Progenitor cell of endocrine pancreas (in vitro differentiated cells): ENCODE results near the gene SEMA4C. TPM values are rescaled to one million over a fixed set of nuclear protein-coding genes. Genes with fewer than 3 reads are reported as not detected.

Experiments
- DNase-seq: peaks from one replicate; pipeline ENCODE4 v3.0.0; 2021; ENCODE audit warnings: low spot score; ENCODE audit not compliant: unreplicated experiment
- H3K27ac Mint-ChIP-seq: 2 replicates; pipeline ENCODE4 v1.8.0; 2021; ENCODE audit warnings: mild to moderate bottlenecking, moderate library complexity, mixed read lengths
- H3K27me3 Mint-ChIP-seq: 2 replicates; pipeline ENCODE4 v1.8.0; 2021; ENCODE audit warnings: mixed read lengths
- H3K36me3 Mint-ChIP-seq: 2 replicates; pipeline ENCODE4 v1.8.0; 2022; ENCODE audit warnings: mixed read lengths; ENCODE audit not compliant: insufficient read depth
- H3K4me1 Mint-ChIP-seq: 2 replicates; pipeline ENCODE4 v1.8.0; 2021; ENCODE audit warnings: low read depth, mixed read lengths
- H3K4me3 Mint-ChIP-seq: 2 replicates; pipeline ENCODE4 v1.8.0; 2021; ENCODE audit warnings: low read depth, mild to moderate bottlenecking, moderate library complexity, mixed read lengths
- H3K9me3 Mint-ChIP-seq: 2 replicates; pipeline ENCODE4 v1.8.0; 2021; ENCODE audit warnings: low read depth, mixed read lengths
- total RNA-seq: library from RNA; stranded (reverse); gene quantifications from 2 replicates; pipeline ENCODE4 v1.2.1, GENCODE V29; 2021
- TF ChIP-seq, protein P1 (sequence below): fragments of 200-600 bp; sonication (generic); IDR thresholded peaks from one replicate; pipeline ENCODE4 v1.5.0; 2021; ENCODE audit warnings: antibody characterized with exemption, mild to moderate bottlenecking; ENCODE audit not compliant: unreplicated experiment

SEMA4C gene
- total RNA-seq, 1 donor from 2014 or later, result 75.0 TPM

DNA sequence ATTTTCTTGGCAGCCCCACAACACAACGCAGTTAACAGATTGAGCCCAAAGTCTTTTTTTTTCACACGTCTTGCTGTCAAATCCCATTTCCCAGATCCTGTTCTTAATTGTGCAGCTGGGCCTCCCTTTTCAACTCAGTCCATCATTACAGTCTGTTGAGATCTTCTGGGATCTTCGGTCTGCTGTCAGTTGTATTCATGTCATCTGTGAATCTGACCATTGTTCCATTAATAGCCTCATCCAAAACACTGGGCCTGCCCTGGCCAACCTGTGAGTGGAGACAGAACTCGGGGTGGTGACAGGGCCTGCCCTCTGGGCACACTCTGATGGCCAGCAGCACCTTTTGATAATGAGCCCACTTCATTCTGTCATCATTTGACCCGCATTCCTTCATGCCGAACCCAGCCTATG lies 39.7 kb upstream of the SEMA4C start:
- no peaks in the 10 kb centered on the region for H3K9me3 Mint-ChIP-seq
- no peak overlapping the region for H3K4me3 Mint-ChIP-seq
- no peaks in the 10 kb centered on the region for H3K36me3 Mint-ChIP-seq
- no peak for DNase-seq
- TF ChIP-seq, protein P1, sequence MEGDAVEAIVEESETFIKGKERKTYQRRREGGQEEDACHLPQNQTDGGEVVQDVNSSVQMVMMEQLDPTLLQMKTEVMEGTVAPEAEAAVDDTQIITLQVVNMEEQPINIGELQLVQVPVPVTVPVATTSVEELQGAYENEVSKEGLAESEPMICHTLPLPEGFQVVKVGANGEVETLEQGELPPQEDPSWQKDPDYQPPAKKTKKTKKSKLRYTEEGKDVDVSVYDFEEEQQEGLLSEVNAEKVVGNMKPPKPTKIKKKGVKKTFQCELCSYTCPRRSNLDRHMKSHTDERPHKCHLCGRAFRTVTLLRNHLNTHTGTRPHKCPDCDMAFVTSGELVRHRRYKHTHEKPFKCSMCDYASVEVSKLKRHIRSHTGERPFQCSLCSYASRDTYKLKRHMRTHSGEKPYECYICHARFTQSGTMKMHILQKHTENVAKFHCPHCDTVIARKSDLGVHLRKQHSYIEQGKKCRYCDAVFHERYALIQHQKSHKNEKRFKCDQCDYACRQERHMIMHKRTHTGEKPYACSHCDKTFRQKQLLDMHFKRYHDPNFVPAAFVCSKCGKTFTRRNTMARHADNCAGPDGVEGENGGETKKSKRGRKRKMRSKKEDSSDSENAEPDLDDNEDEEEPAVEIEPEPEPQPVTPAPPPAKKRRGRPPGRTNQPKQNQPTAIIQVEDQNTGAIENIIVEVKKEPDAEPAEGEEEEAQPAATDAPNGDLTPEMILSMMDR, result no peak
- no peak overlapping the region for H3K27ac Mint-ChIP-seq
- H3K4me1 Mint-ChIP-seq, result peaks cover 10% of the 10 kb centered on the region
- H3K27me3 Mint-ChIP-seq, result peaks cover 29% of the 10 kb centered on the region

GRCh38 chr2:96907115-96908041 lies 37.5 kb upstream of the SEMA4C start:
- H3K27me3 Mint-ChIP-seq, result peaks cover 18% of the 10 kb centered on the region
- no peaks in the 10 kb centered on the region for H3K9me3 Mint-ChIP-seq
- peaks cover 4% of the 10 kb centered on the region for H3K4me1 Mint-ChIP-seq
- H3K27ac Mint-ChIP-seq, result no peak overlapping the region
- TF ChIP-seq, protein P1, result no peak
- DNase-seq, result no peak
- H3K4me3 Mint-ChIP-seq, result no peak overlapping the region
- H3K36me3 Mint-ChIP-seq, result no peaks in the 10 kb centered on the region

DNA sequence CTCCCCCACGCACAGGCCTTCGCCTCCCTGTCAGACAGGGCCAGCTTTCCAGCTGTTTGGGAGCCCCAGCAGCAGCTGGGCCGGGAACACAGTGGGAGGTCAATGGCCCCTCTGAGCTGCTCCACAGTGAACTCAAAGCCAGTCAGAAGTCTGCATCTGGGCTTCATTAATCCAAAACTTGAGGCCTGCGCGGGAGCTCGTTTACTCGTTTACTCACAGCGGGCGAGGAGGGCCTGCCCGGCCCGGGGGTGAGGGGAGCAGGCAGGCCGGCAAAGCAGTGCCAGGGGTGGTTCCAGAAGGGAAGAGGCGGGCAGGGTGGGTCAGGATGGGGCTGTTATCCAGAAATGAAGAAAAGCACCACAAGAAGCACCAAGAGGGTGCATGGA lies 36.8 kb upstream of the SEMA4C start:
- Mint-ChIP-seq H3K36me3 (no peaks in the 10 kb centered on the region), H3K4me3 (no peak overlapping the region), H3K9me3 (no peaks in the 10 kb centered on the region), H3K27ac (no peak overlapping the region), H3K4me1 (peaks cover 4% of the 10 kb centered on the region), H3K27me3 (peaks cover 15% of the 10 kb centered on the region)
- DNase-seq, result no peak
- TF ChIP-seq, protein P1, result no peak

- H3K27ac Mint-ChIP-seq, result no peak overlapping the region
These were observed 33.9 kb upstream of the SEMA4C start for GRCh38 chr2:96903815-96904214.

DNA sequence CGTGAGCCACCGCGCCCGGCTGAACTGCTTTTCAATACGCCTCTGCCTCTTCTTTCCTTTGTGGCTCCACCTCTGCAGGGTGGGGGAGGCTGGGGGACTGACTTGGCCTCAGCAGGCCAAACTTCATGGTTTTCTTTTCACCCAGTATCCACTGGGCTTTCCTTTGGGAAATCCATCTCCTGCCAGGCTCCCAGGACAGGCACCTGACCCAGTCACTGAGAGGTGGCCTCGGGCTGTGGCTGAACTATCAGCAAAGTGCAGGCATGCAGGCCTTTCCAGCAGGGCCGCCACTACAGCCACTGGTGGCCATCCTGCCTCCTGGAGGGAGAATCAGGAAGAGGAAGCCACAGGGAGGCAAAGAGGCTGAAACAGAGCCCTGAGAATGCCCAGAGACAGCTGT lies 33.4 kb upstream of the SEMA4C start:
- no peak overlapping the region for H3K27ac Mint-ChIP-seq
- no peak for DNase-seq
- H3K9me3 Mint-ChIP-seq, result no peaks in the 10 kb centered on the region
- TF ChIP-seq, protein P1, result no peak
- H3K27me3 Mint-ChIP-seq, result no peaks in the 10 kb centered on the region
- no peaks in the 10 kb centered on the region for H3K36me3 Mint-ChIP-seq
- H3K4me3 Mint-ChIP-seq, result no peak overlapping the region
- H3K4me1 Mint-ChIP-seq, result peaks cover 4% of the 10 kb centered on the region

More at GRCh38 chr2:96903815-96904214, 33.9 kb upstream of the SEMA4C start:
- DNase-seq, result no peak
- Mint-ChIP-seq H3K36me3 (no peaks in the 10 kb centered on the region), H3K4me3 (no peak overlapping the region), H3K27me3 (no peaks in the 10 kb centered on the region), H3K4me1 (peaks cover 4% of the 10 kb centered on the region), H3K9me3 (no peaks in the 10 kb centered on the region)
- TF ChIP-seq, protein P1, result no peak
